ENCODE results near the gene CFAP20DC.
"Not testable (repeated sequence)": the region's sequence is repeated elsewhere in the genome, so short reads cannot be mapped to it uniquely, and the experiment has no call there.

Gene CFAP20DC

DNA sequence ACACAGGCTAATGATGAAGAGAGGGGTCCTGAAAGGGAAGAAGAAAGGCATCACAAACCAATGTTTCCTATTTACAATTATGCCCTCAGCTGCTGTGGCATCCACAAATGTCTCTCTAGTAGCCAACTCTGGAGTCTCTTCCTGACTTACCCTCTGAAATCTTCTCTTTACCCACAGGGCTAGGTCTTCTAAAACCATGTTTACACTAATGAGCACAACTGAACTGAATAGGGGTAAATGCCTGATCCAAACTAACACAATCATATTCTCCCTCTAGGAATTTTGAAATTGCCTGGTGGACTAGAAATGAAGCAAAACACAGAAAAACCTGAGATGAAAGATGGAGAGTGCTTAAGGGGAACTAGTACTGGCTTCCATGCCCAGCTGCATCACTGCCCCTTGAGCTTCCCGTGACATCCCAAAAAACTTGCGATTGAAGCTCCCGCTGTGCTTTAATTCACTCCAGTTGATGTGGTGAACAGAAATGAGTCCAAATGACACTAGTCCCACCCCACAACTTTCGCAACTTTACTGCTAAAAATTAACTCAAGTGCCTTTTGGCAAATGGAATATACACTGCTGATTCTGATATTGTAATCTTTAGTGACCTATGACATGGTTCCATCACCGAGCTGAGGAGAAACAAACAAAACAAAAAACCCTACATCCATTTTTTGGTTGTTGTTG is 32.8 kb downstream of the CFAP20DC start:
- DNase-seq: no peak

DNA sequence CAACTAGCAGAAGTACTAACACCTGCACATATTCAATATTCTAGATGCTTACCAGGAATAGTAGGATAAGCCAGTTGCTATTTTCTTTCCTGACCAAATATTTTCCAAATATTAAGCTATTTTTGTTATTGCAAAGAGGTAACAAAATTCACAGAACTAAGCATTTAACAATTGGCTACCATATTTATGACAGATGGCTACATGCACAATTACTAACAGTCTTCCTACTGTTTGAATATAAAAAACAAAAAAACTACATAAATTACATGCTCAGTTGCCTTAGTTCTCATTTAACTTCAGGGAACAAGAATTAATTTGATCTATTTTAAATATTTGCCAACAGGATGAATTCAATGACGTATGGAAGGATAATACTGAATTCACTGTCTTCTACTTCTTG is 36.2 kb downstream of the CFAP20DC start:
- no peak for DNase-seq

DNA sequence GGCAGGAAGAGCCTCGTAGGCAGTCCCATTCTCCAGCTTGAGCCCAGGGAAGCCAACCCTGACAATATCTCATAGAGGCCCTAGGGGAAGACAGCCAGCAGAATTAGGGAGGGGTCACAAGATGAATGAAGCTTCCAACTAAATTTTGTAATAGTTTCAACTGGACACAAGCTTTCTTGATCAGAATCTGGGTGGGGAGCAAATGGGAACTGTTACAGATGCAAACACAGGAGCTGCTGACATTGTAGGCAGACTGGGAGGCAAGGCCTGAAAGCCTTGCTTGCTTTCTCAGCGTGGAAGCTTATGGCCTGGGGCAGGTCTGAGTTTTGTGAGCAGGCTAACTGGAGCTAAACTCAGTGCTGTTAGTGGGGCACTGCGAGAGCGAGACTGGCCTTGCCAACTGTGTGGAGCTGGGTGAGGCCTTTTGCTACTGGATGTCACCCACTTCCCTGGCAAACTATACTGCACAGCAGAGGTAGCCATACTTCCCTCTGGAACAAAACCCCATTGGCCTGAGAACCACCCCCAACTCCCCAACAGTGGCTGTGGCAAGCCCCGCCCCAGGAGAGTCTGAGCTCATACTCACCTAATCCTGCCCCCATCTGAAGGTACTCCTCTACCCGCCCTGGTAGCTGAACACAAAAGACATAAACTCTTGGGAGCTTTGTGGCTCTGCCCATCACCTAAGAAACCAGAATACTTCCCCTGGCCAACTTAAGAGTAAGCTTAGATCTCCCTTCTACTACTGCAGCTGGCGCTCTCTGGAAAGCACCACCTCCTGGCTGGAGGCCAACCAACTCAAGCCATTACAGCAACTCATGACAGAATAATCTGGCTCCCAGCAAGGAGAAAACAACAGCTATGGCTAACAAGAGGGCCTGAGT is 42.9 kb downstream of the CFAP20DC start:
- DNase-seq: no peak

DNA sequence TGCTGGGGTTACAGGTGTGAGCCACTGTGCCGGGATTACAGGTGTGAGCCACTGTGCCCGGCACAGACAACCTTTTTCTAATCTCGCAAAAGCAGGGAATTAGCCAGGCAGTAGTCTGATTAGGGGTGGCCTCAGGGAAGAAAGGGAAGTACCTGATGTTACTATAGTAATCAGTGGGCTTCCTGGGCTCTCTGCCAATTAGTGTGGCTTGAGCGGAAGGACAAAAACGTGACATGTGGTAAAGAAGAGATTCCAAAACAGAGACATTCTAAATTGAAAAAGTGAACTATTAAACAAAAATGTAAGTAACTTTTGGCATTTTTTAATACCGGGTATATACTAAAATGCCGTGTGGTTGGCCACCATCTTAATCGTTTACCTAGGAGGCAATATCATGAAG is 48.1 kb downstream of the CFAP20DC start:
- DNase-seq: no peak

DNA sequence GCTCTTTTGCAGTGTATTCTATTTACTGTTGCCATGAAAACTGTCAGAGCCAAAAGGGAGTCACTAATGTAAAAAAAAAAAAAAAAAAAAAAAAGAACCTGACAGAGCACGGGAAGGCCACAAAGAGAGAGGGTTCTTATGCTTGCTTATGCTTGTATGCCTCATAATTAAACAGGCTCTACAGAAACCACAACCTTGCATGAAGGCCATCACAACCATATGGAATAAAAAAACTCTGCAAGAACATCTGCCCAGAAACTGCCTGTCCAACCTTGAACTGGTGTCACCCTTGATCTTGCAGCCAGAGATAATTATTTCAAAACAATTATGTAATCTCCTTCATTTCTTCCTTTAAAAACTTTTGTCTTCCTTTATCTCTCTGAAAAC is 50.1 kb downstream of the CFAP20DC start:
- no peak for DNase-seq

DNA sequence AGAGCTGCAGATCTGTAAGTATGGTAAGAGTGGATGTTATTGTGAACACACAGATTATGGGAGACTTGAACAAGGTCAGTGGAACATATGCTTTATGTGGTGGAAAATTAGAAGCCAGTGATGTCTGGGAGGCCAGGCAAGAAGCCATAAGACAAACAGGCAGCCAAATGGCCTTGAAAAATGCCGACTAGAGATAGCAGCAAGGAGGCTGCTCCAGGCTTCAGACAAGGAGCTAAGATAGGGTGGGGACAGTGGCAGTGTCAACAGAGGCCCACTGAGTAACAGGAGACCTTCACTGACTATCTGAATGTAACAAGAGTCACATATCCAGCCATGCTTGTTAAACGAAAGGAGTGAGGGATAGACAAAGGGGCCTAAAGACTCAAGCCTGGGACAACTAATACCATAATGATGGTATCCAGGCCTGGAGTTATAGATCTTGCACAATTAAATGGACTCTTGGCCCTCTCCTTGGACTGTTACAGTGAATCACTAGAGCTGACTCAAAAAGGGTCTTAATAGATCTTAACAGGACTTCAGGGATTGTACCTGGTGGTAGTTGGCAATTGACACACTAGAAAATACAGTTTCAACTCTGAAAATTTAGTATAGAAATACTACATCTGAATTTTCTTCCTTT is 50.6 kb downstream of the CFAP20DC start:
- no peak for DNase-seq

DNA sequence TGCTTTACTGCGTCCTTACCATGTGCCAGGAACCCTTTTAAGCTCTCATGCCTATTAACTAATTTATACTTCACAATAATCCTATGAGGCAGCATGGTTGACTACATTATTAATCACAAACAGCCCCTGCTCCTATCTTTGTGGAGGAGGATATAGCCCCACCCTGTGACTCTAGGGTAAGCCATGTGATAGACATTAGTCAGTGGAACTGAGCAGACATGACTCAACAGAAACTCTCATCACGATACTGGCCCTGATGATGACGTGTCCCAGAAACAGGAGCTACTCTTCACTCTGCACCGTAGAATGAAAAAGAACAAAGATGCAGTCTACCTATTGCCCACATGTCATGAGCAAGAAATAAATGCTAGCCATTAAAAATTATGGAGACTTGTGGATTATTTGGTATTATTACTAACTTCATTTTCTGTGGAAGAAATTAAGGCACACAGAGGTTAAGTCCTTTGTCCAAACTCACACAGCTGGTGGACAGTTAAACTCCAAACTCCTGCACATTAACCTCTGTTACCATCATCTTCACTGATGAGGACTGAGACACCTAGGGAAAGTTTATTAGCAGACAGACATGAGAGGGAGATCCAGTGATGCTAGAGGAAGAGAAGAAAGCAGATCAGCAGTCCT is 51.2 kb downstream of the CFAP20DC start:
- no peak for DNase-seq

DNA sequence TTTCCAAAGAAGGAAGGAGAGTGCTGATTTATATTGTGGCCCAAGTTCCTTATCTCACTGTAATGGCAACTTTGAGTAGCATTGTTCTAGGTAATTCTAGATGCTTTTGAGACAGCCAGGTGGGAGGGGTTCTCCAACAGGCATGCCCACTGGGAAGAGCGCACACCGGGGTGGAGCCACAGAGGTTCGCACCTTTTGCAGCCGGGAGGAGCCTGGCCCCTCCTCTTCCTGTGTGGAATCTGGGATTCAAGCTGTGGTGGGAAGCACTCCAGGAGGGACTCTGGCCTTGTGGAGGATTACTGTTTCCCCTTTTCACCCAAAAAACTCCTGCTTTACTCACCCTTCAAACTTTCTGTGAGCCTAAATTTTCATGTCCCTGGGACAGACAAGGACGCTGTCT is 53.1 kb downstream of the CFAP20DC start:
- DNase-seq: no peak

DNA sequence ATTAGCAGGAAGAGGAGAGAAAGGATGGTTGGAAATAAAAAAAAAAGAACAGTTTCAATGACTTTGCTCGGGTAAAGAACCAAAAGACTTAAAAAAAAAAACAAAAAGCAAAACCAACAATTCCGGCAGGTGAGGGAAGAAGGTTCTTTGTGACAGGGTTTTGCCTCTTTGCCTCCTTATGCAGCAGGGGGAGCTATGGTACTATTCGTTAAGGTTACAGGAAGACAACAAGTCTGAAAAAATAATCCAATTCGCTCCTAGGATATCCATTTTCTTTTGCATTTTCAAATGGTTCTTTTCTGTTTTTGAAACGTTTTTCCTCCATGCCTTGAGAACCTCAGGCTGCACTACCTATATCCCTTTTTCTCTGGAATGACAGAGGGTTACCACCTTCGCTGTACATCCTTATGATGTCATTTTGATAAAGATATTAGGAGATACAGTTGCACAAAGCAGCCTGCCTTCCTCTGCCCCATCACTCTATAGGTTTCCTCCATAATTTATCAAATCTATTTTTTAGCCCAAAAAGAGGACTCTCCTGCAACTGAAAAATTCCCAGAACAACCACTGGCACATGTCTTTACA is 55.0 kb downstream of the CFAP20DC start:
- peak; percentile 25 for DNase-seq

DNA sequence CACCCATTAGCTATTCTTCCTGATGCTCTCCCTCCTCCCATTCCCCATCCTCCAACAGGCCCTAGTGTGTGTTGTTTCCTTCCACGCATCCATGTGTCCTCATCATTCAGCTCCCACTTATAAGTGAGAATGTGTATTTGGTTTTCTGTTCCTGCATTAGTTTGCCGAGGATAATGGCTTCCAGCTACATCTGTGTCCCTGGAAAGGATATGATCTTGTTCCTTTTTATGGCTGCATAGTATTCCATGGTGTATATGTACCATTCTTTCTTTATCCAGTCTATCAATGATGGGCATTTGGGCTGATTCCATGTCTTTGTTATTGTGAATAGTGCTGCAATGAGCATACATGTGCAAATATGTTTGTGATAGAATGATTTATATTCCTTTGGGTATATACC is 56.3 kb downstream of the CFAP20DC start:
- DNase-seq: no peak

DNA sequence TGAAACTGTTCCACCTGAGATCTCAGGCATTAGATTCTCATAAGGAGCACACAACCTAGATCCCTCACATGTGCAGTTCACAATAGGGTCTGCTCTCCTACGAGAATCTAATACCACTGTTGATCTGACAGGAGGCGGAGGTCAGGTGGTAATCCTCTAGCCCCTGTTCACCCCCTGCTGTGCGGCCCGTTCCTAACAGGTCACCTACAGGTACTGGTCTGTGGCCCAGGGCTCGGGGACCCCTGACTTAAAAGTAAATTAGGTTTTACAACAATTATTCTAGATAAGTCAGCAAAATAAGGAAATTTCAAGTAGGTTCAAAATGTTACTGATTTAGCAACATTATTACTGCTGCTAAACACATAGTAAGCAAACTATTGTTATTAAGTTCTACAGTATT is 58.2 kb downstream of the CFAP20DC start:
- DNase-seq: no peak

DNA sequence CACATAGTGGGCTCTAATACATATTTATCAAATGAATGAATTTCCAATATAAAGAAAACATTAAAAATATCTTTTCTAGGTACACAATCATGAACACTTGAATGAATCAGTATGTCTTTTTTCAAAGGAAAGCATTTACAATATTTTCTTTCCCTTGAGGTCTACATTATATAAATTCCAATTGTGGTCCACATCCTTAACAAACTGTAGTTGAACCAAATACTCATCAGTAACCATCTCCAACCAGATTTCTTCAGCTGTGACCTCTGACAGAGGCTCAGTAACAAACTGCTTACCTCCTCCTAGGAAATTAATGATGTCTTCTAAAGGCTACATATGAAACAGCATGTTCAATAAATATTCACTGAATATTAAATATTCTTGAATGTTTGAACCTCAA is 58.8 kb downstream of the CFAP20DC start:
- no peak for DNase-seq

DNA sequence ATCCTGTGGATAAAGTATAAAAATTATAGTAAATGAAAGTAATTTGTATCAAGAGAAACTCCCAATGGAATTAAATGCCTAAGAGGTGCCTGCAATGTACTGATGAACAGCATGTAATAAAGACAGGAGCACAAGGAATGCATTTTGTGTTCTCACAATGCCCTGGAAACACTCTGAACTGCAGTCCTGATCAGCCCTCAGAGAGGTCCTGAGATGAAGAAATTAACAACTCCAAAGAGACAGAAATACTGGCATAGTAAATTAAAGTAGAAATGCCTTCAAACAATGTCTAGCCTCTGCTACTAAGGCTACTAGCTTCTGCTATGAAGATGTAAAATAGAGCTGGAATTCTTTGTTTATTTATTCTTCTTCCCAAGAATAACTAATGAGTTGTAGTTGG is 59.9 kb downstream of the CFAP20DC start:
- DNase-seq: no peak

DNA sequence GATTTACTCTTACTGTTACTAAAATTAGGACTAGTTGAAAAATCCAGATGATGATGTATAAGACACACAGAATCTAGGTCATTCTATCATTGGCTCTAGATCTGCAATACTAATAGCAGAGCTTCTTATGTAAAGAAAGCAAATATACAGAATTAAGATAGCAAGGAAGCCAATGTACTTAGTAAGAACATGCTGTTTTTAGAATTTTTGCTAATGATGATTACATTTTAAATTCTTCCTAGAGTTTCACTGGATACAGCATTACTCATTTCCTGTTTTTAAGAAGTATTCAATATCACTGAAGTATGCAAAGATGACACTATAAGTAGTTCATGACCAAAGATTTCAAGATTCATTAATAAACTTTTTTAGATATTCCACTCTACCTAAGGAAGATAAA is 60.7 kb downstream of the CFAP20DC start:
- DNase-seq: no peak

DNA sequence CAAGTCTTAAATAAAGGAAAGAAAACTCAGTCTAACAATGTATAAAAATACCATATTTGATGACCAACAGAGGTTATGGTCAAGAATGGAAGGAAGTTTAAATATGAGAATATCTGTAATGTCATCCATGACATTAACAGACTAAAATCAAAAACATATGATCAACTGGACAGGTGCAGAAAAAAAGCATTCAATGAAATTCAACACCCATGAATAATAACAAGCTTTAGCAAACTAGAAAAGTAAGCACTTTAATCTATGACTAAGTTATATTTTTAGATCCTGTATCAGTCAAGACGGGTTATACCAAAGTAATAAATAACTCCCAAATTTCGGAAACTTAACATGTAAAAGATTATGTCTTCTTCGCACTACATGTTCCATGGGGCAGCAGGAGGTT is 61.8 kb downstream of the CFAP20DC start:
- no peak for DNase-seq

DNA sequence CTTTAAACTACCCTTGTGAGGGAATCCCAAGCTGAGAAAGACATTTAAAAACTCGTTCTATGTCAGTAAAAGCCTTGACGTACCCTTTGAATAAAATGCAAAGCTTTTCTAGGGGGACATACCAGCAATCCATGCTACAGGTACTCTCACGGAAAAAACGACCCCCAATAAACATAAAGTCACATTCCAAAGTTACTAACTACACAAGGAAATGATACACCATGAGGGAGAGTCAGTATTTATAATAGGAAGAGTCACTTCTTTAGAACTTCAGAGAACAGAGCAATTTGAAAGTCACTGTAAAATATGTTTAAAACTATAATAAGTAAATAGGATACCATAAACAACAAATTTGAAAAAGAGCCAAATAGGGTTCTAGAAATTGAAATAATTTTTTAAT is 63.2 kb downstream of the CFAP20DC start:
- no peak for DNase-seq

DNA sequence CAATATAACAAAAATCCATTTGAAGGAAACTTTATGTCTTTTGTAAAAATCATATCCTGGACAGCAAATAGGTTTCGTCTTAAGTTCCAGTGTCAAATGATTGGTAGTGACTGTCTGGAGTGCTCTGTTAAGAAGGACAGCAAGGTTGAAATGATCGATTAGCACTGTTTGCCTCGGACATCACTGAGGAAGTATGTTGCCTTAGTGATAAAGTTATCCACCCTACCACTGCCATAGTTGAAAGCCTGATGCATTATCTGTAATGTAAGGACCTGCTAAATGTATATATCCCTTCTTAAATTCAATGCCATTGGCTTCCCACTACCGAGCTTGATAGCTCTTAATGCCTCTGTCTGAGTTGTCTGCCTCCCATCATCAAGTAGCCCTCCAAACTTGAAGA is 70.0 kb downstream of the CFAP20DC start:
- DNase-seq: no peak

DNA sequence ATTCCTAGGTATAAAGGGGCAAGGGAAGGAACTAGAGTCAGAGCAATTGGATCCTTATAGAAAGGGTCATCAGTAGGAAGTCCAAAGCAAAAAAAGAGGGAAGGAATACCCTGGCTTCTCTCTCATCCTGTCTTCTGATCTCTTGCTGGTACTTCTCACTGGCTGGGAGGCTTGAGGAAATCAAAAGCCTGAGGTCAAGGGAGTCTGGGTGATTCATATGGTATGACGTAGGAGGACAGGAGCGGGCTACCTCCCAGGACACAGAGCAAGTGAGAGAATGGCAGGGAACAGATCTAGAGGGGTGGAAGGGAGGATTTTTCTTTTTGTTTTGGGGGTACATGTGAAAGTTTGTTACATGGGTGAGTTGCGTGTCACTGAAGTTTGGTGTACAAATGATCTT is 76.0 kb downstream of the CFAP20DC start:
- DNase-seq: no peak

DNA sequence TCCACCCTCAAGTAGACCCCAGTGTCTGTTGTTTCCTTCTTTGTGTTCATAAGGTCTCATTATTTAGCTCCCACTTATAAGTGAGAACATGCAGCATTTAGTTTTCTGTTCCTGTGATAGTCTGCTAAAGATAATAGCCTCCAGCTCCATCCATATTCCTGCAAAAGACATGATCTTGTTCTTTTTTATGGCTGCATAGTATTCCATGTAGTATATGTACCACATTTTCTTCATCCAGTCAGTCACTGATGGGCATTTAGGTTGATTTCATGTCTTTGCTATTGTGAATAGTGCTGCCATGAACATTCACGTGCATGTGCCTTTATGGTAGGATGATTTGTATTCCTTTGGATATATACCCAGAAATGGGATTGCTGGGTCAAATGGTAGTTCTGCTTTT is 82.0 kb downstream of the CFAP20DC start:
- not testable (repeated sequence) for DNase-seq

DNA sequence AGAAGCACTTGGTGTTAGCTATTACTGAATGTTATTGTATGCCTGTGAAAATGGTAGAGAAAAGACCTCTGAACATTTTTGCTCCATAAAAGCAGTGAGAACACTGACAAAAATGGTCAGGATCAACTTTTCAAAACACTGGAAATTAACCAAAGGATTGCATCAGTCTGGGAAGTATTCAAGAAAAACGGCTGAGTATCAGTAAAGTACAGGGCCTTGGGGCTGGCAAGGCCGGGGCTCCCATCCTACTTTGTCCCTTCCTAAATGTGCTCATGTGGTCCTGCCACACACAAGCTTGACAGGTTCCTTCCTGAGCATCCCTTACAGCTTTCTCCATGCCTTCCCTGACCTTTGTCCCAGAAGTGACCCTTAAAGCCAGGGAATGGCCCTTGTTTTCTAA is 84.0 kb downstream of the CFAP20DC start:
- no peak for DNase-seq

DNA sequence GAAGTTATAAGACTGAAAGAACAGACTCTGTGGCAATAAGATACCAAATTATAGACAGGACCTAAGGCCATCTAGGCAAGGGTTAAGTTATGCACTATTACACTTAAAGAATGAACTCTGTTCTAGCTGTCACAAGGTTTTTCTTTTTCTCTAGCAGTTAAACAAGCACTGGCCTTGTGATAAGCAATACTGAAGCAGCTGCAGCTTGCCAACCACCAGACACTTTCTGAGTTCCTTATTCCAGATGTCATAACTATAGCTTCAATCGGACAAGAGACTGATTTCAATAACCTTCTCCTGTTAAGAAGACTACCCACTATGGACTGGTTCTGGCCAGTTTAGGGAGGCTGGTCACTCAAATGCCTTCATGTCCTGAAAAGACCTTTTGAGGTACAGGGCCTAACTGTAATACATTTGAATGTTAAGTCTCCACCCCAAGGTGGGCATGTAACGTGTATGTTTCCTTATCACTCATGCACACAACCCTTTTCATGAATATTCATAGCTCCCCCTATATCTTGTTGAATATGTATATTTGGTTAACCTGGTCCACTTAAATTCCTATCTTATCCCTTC is 85.8 kb downstream of the CFAP20DC start:
- DNase-seq: no peak

DNA sequence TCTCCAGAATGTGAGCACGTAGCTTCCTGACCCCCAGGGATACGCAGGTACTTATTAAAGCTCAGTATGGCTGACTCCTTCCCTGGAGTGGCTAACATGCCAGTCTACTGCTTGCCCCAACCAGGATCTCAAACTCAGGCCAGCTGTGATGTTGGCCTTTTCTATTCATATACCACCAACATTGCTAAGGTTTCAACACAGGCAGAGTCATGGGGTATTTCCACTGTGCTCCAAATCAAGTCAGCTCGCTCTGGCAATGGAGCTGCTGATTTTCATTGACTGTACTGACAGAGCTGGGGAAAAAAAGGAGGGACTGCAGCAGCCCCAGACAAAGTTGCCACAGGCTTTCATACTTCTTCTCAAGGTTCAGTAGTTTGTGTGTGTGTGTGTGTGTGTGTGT is 87.0 kb downstream of the CFAP20DC start:
- no peak for DNase-seq

All from NCI-H1417 treated with DMSO at 0.1 percent for 48 hours (cell line).